ENCODE measurements around the gene PZP.
"Not testable (repeated sequence)": the region's sequence is repeated elsewhere in the genome, so short reads cannot be mapped to it uniquely, and the experiment has no call there.

Gene PZP

GRCh38 chr12:9184276-9184675, 23.9 kb downstream of the PZP start:
- DNase-seq (ENCODE audit: low read depth, low spot score), result no peak

- DNase-seq (ENCODE audit: low read depth, low spot score), result no peak
These were observed 27.4 kb downstream of the PZP start for GRCh38 chr12:9180810-9181209.

GRCh38 chr12:9179781-9180180, 28.4 kb downstream of the PZP start:
- no peak for DNase-seq (ENCODE audit: low read depth, low spot score)

- no peak for DNase-seq (ENCODE audit: low read depth, low spot score)
These were observed 38.1 kb downstream of the PZP start for GRCh38 chr12:9169979-9170634.

- DNase-seq (ENCODE audit: low read depth, low spot score), result not testable (repeated sequence)
These were observed 40.9 kb downstream of the PZP start for GRCh38 chr12:9167345-9167744.

- DNase-seq (ENCODE audit: low read depth, low spot score), result no peak
These were observed 44.8 kb downstream of the PZP start for GRCh38 chr12:9163392-9163791.

- no peak for DNase-seq (ENCODE audit: low read depth, low spot score)
These were observed 52.1 kb downstream of the PZP start for GRCh38 chr12:9156119-9156518.

GRCh38 chr12:9149372-9149771, 58.8 kb downstream of the PZP start:
- DNase-seq (ENCODE audit: low read depth, low spot score), result no peak

- DNase-seq (ENCODE audit: low read depth, low spot score), result no peak
These were observed 59.3 kb downstream of the PZP start for GRCh38 chr12:9148926-9149325.

- no peak for DNase-seq (ENCODE audit: low read depth, low spot score)
These were observed 60.7 kb downstream of the PZP start for GRCh38 chr12:9147461-9147860.

GRCh38 chr12:9144730-9145106, 63.5 kb downstream of the PZP start:
- DNase-seq (ENCODE audit: low read depth, low spot score), result no peak

GRCh38 chr12:9143929-9144729, 64.1 kb downstream of the PZP start:
- DNase-seq (ENCODE audit: low read depth, low spot score), result no peak

GRCh38 chr12:9143137-9143536, 65.1 kb downstream of the PZP start:
- DNase-seq (ENCODE audit: low read depth, low spot score), result no peak

GRCh38 chr12:9139588-9140290, 68.5 kb downstream of the PZP start:
- DNase-seq (ENCODE audit: low read depth, low spot score), result not testable (repeated sequence)

- no peak for DNase-seq (ENCODE audit: low read depth, low spot score)
These were observed 72.3 kb downstream of the PZP start for GRCh38 chr12:9135903-9136310.

- DNase-seq (ENCODE audit: low read depth, low spot score), result no peak
These were observed 73.1 kb downstream of the PZP start for GRCh38 chr12:9134981-9135628.

GRCh38 chr12:9133216-9133916, 74.8 kb downstream of the PZP start:
- no peak for DNase-seq (ENCODE audit: low read depth, low spot score)

- no peak for DNase-seq (ENCODE audit: low read depth, low spot score)
These were observed 76.1 kb downstream of the PZP start for GRCh38 chr12:9132008-9132535.

- no peak for DNase-seq (ENCODE audit: low read depth, low spot score)
These were observed 78.0 kb downstream of the PZP start for GRCh38 chr12:9130244-9130643.

- no peak for DNase-seq (ENCODE audit: low read depth, low spot score)
These were observed 80.1 kb downstream of the PZP start for GRCh38 chr12:9127936-9128663.

- DNase-seq (ENCODE audit: low read depth, low spot score), result no peak
These were observed 80.7 kb downstream of the PZP start for GRCh38 chr12:9127484-9127883.

All from smooth muscle cell of the brain vasculature (primary cell).